HepG2 (cell line): ENCODE measurements around the gene ANK3. TPM values are rescaled to one million over a fixed set of nuclear protein-coding genes. Genes with fewer than 3 reads are reported as not detected.

ENCODE experiments used
- MTA1 ChIP-seq: sonication (generic); formaldehyde crosslinking; IDR thresholded peaks from 2 replicates; pipeline ENCODE4 v1.4.0; 2020; ENCODE audit warnings: missing genetic modification reagents, mild to moderate bottlenecking, borderline replicate concordance
- NFYB ChIP-seq: sonication (generic); formaldehyde crosslinking; IDR thresholded peaks from 2 replicates; pipeline ENCODE4 v1.4.0; 2020; ENCODE audit warnings: missing genetic modification reagents
- RBM39 ChIP-seq: fragments of 200-400 bp; formaldehyde crosslinking; IDR thresholded peaks from one replicate; pipeline ENCODE4 v1.6.1; 2018; ENCODE audit warnings: antibody characterized with exemption, mild to moderate bottlenecking, low read depth, low read length; ENCODE audit not compliant: poor library complexity, severe bottlenecking
- ZNF251 ChIP-seq: sonication (generic); formaldehyde crosslinking; IDR thresholded peaks from 2 replicates; pipeline ENCODE4 v1.9.0; 2021; ENCODE audit warnings: mild to moderate bottlenecking, missing genetic modification reagents
- ZNF558 ChIP-seq: sonication (generic); formaldehyde crosslinking; IDR thresholded peaks from 2 replicates; pipeline ENCODE4 v1.9.0; 2022; ENCODE audit warnings: mild to moderate bottlenecking, missing genetic modification reagents, borderline replicate concordance
- ZNF788 ChIP-seq: sonication (generic); formaldehyde crosslinking; IDR thresholded peaks from 2 replicates; pipeline ENCODE4 v1.5.0; 2020; ENCODE audit warnings: mild to moderate bottlenecking, missing genetic modification reagents, borderline replicate concordance
- polyA plus RNA-seq, 8 experiments: library from polyadenylated mRNA; depleted of rRNA in 3 of 8; stranded (reverse) in 7 of 8; unstranded in 1 of 8; fragments of >200 nt; fragmentation: Illumina TruSeq in 4 of 8; extraction: Trizol in 4 of 8; gene quantifications; 2 replicates each; pipeline versions ENCODE4 v1.2.1 to v1.2.3, GENCODE V29; 2011 to 2016; ENCODE audit warnings: low read depth in 4 of 8, missing spikeins in 1 of 8, mixed read lengths in 1 of 8; ENCODE audit not compliant: insufficient read depth in 1 of 8
- total RNA-seq, 5 experiments: library from RNA; depleted of rRNA; stranded (reverse); fragments of >200 nt; fragmentation: Illumina TruSeq; extraction: Trizol; gene quantifications; 2 replicates each; pipeline ENCODE4 v1.2.3, GENCODE V29; 2016; ENCODE audit warnings: low read depth in 1 of 5
- TF ChIP-seq, protein P1 (sequence below): sonication (generic); formaldehyde crosslinking; IDR thresholded peaks from 2 replicates; pipeline ENCODE4 v1.5.0; 2020; ENCODE audit warnings: missing genetic modification reagents, mild to moderate bottlenecking, borderline replicate concordance
- TF ChIP-seq, protein P2 (sequence below): sonication (generic); formaldehyde crosslinking; IDR thresholded peaks from 2 replicates; pipeline ENCODE4; 2020; ENCODE audit warnings: missing genetic modification reagents, mild to moderate bottlenecking, borderline replicate concordance
- TF ChIP-seq, protein P3 (sequence below): sonication (generic); formaldehyde crosslinking; IDR thresholded peaks from 2 replicates; pipeline ENCODE4 v1.8.1; 2023; ENCODE audit warnings: mild to moderate bottlenecking, missing genetic modification reagents

Gene ANK3
- total and polyA plus RNA-seq, 2 of the 13 experiments (the other 11 are each of a cell fraction or from before 2014, with no cell fraction given) = not detected

DNA sequence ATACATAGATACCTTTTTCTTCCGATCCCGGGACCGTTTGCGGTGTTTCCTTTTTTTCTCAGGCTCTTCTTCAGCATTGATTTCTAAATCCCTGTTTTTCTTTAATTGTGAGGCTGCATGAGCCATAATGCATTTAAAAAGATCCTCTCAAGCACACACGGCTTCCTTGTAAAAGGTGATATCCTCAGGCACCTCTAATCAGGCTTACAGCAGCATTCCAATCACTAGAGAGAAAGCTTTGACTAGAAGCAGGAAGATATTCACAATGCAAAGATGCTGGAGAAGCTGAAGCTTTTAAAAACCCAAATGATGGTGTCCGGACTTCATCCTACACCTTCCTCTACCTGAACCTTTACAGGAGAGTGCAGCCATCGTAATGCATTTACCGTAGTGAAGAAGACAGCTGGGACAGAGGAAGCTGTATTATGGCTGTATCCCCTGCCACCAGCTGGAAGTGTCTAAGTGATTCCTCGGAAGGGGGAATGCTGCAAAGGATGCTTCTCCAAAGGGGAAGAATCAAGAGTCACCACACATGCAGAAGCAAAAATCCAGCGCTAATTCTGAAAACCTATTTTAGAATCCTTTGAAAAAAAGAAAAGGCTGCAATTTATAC, at the start of gene ANK3 (continued):
- TF ChIP-seq, protein P1, sequence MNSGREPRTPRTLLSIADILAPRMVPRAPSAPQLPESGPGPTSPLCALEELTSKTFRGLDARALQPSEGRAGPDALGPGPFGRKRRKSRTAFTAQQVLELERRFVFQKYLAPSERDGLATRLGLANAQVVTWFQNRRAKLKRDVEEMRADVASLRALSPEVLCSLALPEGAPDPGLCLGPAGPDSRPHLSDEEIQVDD (CRISPR knock-in tag) = no peak
- TF ChIP-seq ZNF558 (CRISPR knock-in tag) = no peak
- no peak for TF ChIP-seq ZNF788 (CRISPR knock-in tag)
- TF ChIP-seq, protein P2, sequence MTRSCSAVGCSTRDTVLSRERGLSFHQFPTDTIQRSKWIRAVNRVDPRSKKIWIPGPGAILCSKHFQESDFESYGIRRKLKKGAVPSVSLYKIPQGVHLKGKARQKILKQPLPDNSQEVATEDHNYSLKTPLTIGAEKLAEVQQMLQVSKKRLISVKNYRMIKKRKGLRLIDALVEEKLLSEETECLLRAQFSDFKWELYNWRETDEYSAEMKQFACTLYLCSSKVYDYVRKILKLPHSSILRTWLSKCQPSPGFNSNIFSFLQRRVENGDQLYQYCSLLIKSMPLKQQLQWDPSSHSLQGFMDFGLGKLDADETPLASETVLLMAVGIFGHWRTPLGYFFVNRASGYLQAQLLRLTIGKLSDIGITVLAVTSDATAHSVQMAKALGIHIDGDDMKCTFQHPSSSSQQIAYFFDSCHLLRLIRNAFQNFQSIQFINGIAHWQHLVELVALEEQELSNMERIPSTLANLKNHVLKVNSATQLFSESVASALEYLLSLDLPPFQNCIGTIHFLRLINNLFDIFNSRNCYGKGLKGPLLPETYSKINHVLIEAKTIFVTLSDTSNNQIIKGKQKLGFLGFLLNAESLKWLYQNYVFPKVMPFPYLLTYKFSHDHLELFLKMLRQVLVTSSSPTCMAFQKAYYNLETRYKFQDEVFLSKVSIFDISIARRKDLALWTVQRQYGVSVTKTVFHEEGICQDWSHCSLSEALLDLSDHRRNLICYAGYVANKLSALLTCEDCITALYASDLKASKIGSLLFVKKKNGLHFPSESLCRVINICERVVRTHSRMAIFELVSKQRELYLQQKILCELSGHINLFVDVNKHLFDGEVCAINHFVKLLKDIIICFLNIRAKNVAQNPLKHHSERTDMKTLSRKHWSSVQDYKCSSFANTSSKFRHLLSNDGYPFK (CRISPR knock-in tag) = no peak
- TF ChIP-seq RBM39 = no peak
- no peak for TF ChIP-seq NFYB
- TF ChIP-seq, protein P3, sequence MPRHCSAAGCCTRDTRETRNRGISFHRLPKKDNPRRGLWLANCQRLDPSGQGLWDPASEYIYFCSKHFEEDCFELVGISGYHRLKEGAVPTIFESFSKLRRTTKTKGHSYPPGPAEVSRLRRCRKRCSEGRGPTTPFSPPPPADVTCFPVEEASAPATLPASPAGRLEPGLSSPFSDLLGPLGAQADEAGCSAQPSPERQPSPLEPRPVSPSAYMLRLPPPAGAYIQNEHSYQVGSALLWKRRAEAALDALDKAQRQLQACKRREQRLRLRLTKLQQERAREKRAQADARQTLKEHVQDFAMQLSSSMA (CRISPR knock-in tag) = no peak
- TF ChIP-seq MTA1 = no peak
- no peak for TF ChIP-seq ZNF251 (CRISPR knock-in tag)
